GM12872 (cell line): ENCODE results near the gene OSTC.

Source experiments
- CTCF ChIP-seq: IDR thresholded peaks from 3 replicates; pipeline ENCODE4 v1.5.1; 2011; ENCODE audit warnings: low read depth, mild to moderate bottlenecking, low read length, moderate library complexity; ENCODE audit not compliant: insufficient read depth

Gene OSTC

GRCh38 chr4:108702960-108703359, 52.6 kb downstream of the OSTC start:
- TF ChIP-seq CTCF: no peak

- no peak for TF ChIP-seq CTCF
These were observed 53.0 kb downstream of the OSTC start for GRCh38 chr4:108703370-108703769.

GRCh38 chr4:108703966-108704365, 53.6 kb downstream of the OSTC start:
- no peak for TF ChIP-seq CTCF

GRCh38 chr4:108706289-108706688, 55.9 kb downstream of the OSTC start:
- TF ChIP-seq CTCF: no peak

- TF ChIP-seq CTCF: no peak
These were observed 58.8 kb downstream of the OSTC start for GRCh38 chr4:108709234-108709633.

- no peak for TF ChIP-seq CTCF
These were observed 59.3 kb downstream of the OSTC start for GRCh38 chr4:108709722-108710121.

- no peak for TF ChIP-seq CTCF
These were observed 64.5 kb downstream of the OSTC start for GRCh38 chr4:108714880-108715279.

- 0 out of 3 replicates have a peak, but pooled peaks have one; percentile 14 for TF ChIP-seq CTCF
These were observed 65.9 kb downstream of the OSTC start for GRCh38 chr4:108716340-108716739.
